ENCODE results near the gene PAX3.

PAX3 gene

GRCh38 chr2:222309361-222309760, 10.6 kb upstream of the PAX3 start:
- TF ChIP-seq TEAD4 (IDR thresholded peaks at IDR 0.05) (no peak), USF1 (IDR thresholded peaks at IDR 0.05) (no peak), ZBTB7A (IDR thresholded peaks at IDR 0.05; ENCODE audit: low read depth) (no peak), FOXM1 (IDR thresholded peaks at IDR 0.05; ENCODE audit: borderline replicate concordance, low read depth) (no peak), MAX (IDR thresholded peaks at IDR 0.05) (no peak), TCF12 (IDR thresholded peaks at IDR 0.05; ENCODE audit: low read depth) (no peak), TAF1 (IDR thresholded peaks at IDR 0.05; ENCODE audit: low read depth) (no peak), REST (IDR thresholded peaks at IDR 0.05; ENCODE audit: low read depth) (no peak), NFIC (IDR thresholded peaks at IDR 0.05) (no peak), RAD21 (IDR thresholded peaks at IDR 0.05; ENCODE audit: low read depth) (no peak), CEBPB (IDR thresholded peaks at IDR 0.05) (no peak), EGR1 (IDR thresholded peaks at IDR 0.05) (no peak), EP300 (IDR thresholded peaks at IDR 0.05; ENCODE audit: borderline replicate concordance) (no peak), CREB1 (IDR thresholded peaks at IDR 0.05; ENCODE audit: low read depth) (no peak), YY1 (IDR thresholded peaks at IDR 0.05; ENCODE audit: low read depth) (no peak)

GRCh38 chr2:222307978-222308730, 9.4 kb upstream of the PAX3 start:
- TF ChIP-seq RAD21 (IDR thresholded peaks at IDR 0.05; ENCODE audit: low read depth) (no peak), TCF12 (IDR thresholded peaks at IDR 0.05; ENCODE audit: low read depth) (no peak), MAX (IDR thresholded peaks at IDR 0.05) (no peak), CREB1 (IDR thresholded peaks at IDR 0.05; ENCODE audit: low read depth) (no peak), EP300 (IDR thresholded peaks at IDR 0.05; ENCODE audit: borderline replicate concordance) (no peak)

GRCh38 chr2:222307143-222307756, 8.5 kb upstream of the PAX3 start:
- no peak for TF ChIP-seq RAD21 (IDR thresholded peaks at IDR 0.05; ENCODE audit: low read depth)
- TF ChIP-seq EGR1 (IDR thresholded peaks at IDR 0.05): no peak
- no peak for TF ChIP-seq CREB1 (IDR thresholded peaks at IDR 0.05; ENCODE audit: low read depth)
- no peak for TF ChIP-seq MAX (IDR thresholded peaks at IDR 0.05)
- TF ChIP-seq CEBPB (IDR thresholded peaks at IDR 0.05): no peak
- no peak for TF ChIP-seq EP300 (IDR thresholded peaks at IDR 0.05; ENCODE audit: borderline replicate concordance)
- no peak for TF ChIP-seq TEAD4 (IDR thresholded peaks at IDR 0.05)
- no peak for TF ChIP-seq USF1 (IDR thresholded peaks at IDR 0.05)
- no peak for TF ChIP-seq ZBTB7A (IDR thresholded peaks at IDR 0.05; ENCODE audit: low read depth)
- TF ChIP-seq REST (IDR thresholded peaks at IDR 0.05; ENCODE audit: low read depth): no peak

GRCh38 chr2:222306393-222307142, 7.8 kb upstream of the PAX3 start:
- TF ChIP-seq TCF12 (IDR thresholded peaks at IDR 0.05; ENCODE audit: low read depth) (no peak), RAD21 (IDR thresholded peaks at IDR 0.05; ENCODE audit: low read depth) (no peak), FOXM1 (IDR thresholded peaks at IDR 0.05; ENCODE audit: borderline replicate concordance, low read depth) (no peak), YY1 (IDR thresholded peaks at IDR 0.05; ENCODE audit: low read depth) (no peak), TEAD4 (IDR thresholded peaks at IDR 0.05) (no peak), EP300 (IDR thresholded peaks at IDR 0.05; ENCODE audit: borderline replicate concordance) (no peak), CEBPB (IDR thresholded peaks at IDR 0.05) (no peak), MAX (IDR thresholded peaks at IDR 0.05) (no peak), TAF1 (IDR thresholded peaks at IDR 0.05; ENCODE audit: low read depth) (no peak), NFIC (IDR thresholded peaks at IDR 0.05) (no peak), USF1 (IDR thresholded peaks at IDR 0.05) (no peak), CREB1 (IDR thresholded peaks at IDR 0.05; ENCODE audit: low read depth) (no peak), REST (IDR thresholded peaks at IDR 0.05; ENCODE audit: low read depth) (no peak), ZBTB7A (IDR thresholded peaks at IDR 0.05; ENCODE audit: low read depth) (no peak), EGR1 (IDR thresholded peaks at IDR 0.05) (no peak)
